Endothelial cell of umbilical vein (primary cell): ENCODE measurements around the gene TRIM29. TPM values are rescaled to one million over a fixed set of nuclear protein-coding genes. Genes with fewer than 3 reads are reported as not detected.

Source experiments
- BruUV-seq: library from RNA; stranded (reverse); fragments of 400-500 nt; replicated peaks from 2 replicates; lab custom pipeline; 2021; lab: Mats Ljungman, UMichigan
- CTCF ChIA-PET: fragments of 300-600, 350-600 bp; sonication (Branson Sonifier 250); formaldehyde crosslinking; loops from one replicate; lab custom pipeline; 2021; ENCODE audit warnings: antibody characterized with exemption, inconsistent platforms; lab: Charles Lee
- POLR2A ChIA-PET: fragments of 300-600, 350-600 bp; sonication (Branson Sonifier 250); formaldehyde crosslinking; loops from one replicate; lab custom pipeline; 2021; ENCODE audit warnings: antibody characterized with exemption, inconsistent platforms; lab: Charles Lee
- DNase-seq: peaks from one replicate; pipeline ENCODE4 v3.0.0-alpha.2; 2011; ENCODE audit warnings: low read depth, low spot score
- FAIRE-seq: peaks from 2 replicates; lab custom pipeline; 2011; peaks lifted over from hg19 to GRCh38; lab: Jason Lieb, UNC
- H2AFZ ChIP-seq: 2 replicates; pipeline ENCODE4 v1.6.0; 2012; ENCODE audit warnings: low read depth, low read length, control low read depth, inconsistent platforms
- H3K27ac ChIP-seq: 2 replicates; pipeline ENCODE4 v1.5.1; 2011; ENCODE audit warnings: low read depth, mild to moderate bottlenecking, control low read depth, low read length, moderate library complexity; ENCODE audit not compliant: insufficient read depth
- H3K27me3 ChIP-seq, 2 experiments: 2 replicates each; pipeline versions ENCODE4 v1.6.0 to v1.6.1; 2011; ENCODE audit warnings: low read length in 2 of 2, mixed read lengths in 1 of 2; ENCODE audit not compliant: control insufficient read depth in 2 of 2, insufficient read depth in 2 of 2
- H3K36me3 ChIP-seq, 2 experiments: 2 replicates in 1 of 2; 3 replicates in 1 of 2; pipeline ENCODE4 v1.5.1; 2011; ENCODE audit warnings: low read length in 2 of 2, mild to moderate bottlenecking in 1 of 2, moderate library complexity in 1 of 2; ENCODE audit not compliant: control insufficient read depth in 2 of 2, insufficient read depth in 2 of 2; ENCODE audit errors: extremely low read depth in 1 of 2
- H3K4me1 ChIP-seq: 3 replicates; pipeline ENCODE4 v1.5.1; 2011; ENCODE audit warnings: mild to moderate bottlenecking, low read length; ENCODE audit not compliant: control insufficient read depth, insufficient read depth; ENCODE audit errors: extremely low read depth
- H3K4me2 ChIP-seq: 2 replicates; pipeline ENCODE4 v1.6.1; 2011; ENCODE audit warnings: low read length, control low read depth, mixed read lengths; ENCODE audit not compliant: insufficient read depth
- H3K4me3 ChIP-seq, 3 experiments: fragments of 200-600 bp in 1 of 3; sonication (generic), shearing (Covaris generic) in 1 of 3; replicated peaks in 1 of 3; 2 replicates each; pipeline ENCODE4 v1.5.1; 2011 to 2016; ENCODE audit warnings: control low read depth in 3 of 3, low read length in 3 of 3, mild to moderate bottlenecking in 2 of 3, inconsistent platforms in 1 of 3, low read depth in 1 of 3, moderate library complexity in 1 of 3; ENCODE audit not compliant: insufficient read depth in 1 of 3
- H3K79me2 ChIP-seq: 2 replicates; pipeline ENCODE4 v1.6.0; 2012; ENCODE audit warnings: low read length, inconsistent platforms; ENCODE audit not compliant: control insufficient read depth, insufficient read depth
- H3K9ac ChIP-seq: replicated peaks from 2 replicates; pipeline ENCODE3; 2011; ENCODE audit warnings: low read length, control low read depth; ENCODE audit not compliant: insufficient read depth; ENCODE audit errors: extremely low read depth
- H3K9me1 ChIP-seq: replicated peaks from 3 replicates; pipeline ENCODE4 v1.6.0; 2011; ENCODE audit warnings: mild to moderate bottlenecking, low read length; ENCODE audit not compliant: control insufficient read depth, insufficient read depth; ENCODE audit errors: extremely low read depth
- H3K9me3 ChIP-seq: replicated peaks from 2 replicates; pipeline ENCODE4 v1.5.1; 2012; ENCODE audit warnings: low read length, inconsistent platforms; ENCODE audit not compliant: control insufficient read depth, insufficient read depth
- H4K20me1 ChIP-seq: replicated peaks from 2 replicates; pipeline ENCODE3; 2011; ENCODE audit warnings: mild to moderate bottlenecking, low read length; ENCODE audit not compliant: control insufficient read depth, insufficient read depth; ENCODE audit errors: extremely low read depth
- CTCF ChIP-seq, 2 donors: IDR thresholded peaks; 1 replicate in 1 of 2; 2 replicates in 1 of 2; pipeline ENCODE4 v1.5.1; 2011; ENCODE audit warnings: low read length in 2 of 2, mild to moderate bottlenecking in 2 of 2, moderate library complexity in 2 of 2, control low read depth in 1 of 2, inconsistent platforms in 1 of 2, low read depth in 1 of 2; ENCODE audit not compliant: insufficient read depth in 1 of 2; ENCODE audit errors: extremely low read depth in 1 of 2
- EZH2 ChIP-seq: IDR thresholded peaks from 2 replicates; pipeline ENCODE4 v1.6.1; 2012; ENCODE audit warnings: borderline replicate concordance, low read depth, mild to moderate bottlenecking, moderate library complexity, low read length, inconsistent platforms; ENCODE audit not compliant: severe bottlenecking
- FOS ChIP-seq: IDR thresholded peaks from 2 replicates; pipeline ENCODE4 v1.6.1; 2011; ENCODE audit warnings: mild to moderate bottlenecking, low read length, moderate library complexity, borderline replicate concordance; ENCODE audit not compliant: insufficient read depth
- GATA2 ChIP-seq: IDR thresholded peaks from 2 replicates; pipeline ENCODE4 v1.7.0; 2011; ENCODE audit warnings: low read depth, mild to moderate bottlenecking, moderate library complexity, mixed read lengths, low read length; ENCODE audit not compliant: insufficient read length, insufficient read depth
- JUN ChIP-seq: IDR thresholded peaks from 2 replicates; pipeline ENCODE4 v1.6.1; 2011; ENCODE audit warnings: borderline replicate concordance, low read depth; ENCODE audit not compliant: insufficient read length, insufficient read depth
- MYC ChIP-seq: IDR thresholded peaks from one replicate; pipeline ENCODE4 v1.6.1; 2011; ENCODE audit warnings: mild to moderate bottlenecking, low read depth, low read length
- POLR2A ChIP-seq: IDR thresholded peaks from 2 replicates; pipeline ENCODE4 v1.6.1; 2012; ENCODE audit warnings: low read depth, mild to moderate bottlenecking, control low read depth, low read length
- POLR2AphosphoS5 ChIP-seq: IDR thresholded peaks from 2 replicates; pipeline ENCODE4 v1.6.1; 2012; ENCODE audit warnings: low read depth, mild to moderate bottlenecking, control low read depth, low read length, moderate library complexity; ENCODE audit not compliant: insufficient read depth
- dilution Hi-C: fragments of 300-500 bp; cut with MboI; formaldehyde crosslinking; loops from one replicate; pipeline ENCODE4 v1.15.0; 2019; ENCODE audit warnings: low sequenced_read_pairs; ENCODE audit not compliant: extremely low pct_ligation_motif_present
- intact Hi-C: fragments of 100-400 bp; cut with micrococcal nuclease; formaldehyde crosslinking; loops from one replicate; pipeline ENCODE4 v1.10.0; 2022
- polyA plus RNA-seq, 4 experiments: library from polyadenylated mRNA; depleted of rRNA in 3 of 4; stranded (reverse) in 3 of 4; unstranded in 1 of 4; fragments of >200 nt; gene quantifications; 2 replicates each; pipeline versions ENCODE4 v1.2.1 to v1.2.3, GENCODE V29; 2011 to 2012; ENCODE audit warnings: missing spikeins in 1 of 4
- total RNA-seq: library from RNA; stranded (reverse); gene quantifications from 2 replicates; pipeline ENCODE4 v1.2.3, GENCODE V29; 2021
- TF ChIP-seq, protein P1 (sequence below): IDR thresholded peaks from 2 replicates; pipeline ENCODE4 v1.6.1; 2011; ENCODE audit not compliant: insufficient read depth, insufficient read length

The TRIM29 gene
- total and polyA plus RNA-seq, 2 donors (not counting 3 experiments of a cell fraction or from before 2014, with no cell fraction given) = not detected

DNA sequence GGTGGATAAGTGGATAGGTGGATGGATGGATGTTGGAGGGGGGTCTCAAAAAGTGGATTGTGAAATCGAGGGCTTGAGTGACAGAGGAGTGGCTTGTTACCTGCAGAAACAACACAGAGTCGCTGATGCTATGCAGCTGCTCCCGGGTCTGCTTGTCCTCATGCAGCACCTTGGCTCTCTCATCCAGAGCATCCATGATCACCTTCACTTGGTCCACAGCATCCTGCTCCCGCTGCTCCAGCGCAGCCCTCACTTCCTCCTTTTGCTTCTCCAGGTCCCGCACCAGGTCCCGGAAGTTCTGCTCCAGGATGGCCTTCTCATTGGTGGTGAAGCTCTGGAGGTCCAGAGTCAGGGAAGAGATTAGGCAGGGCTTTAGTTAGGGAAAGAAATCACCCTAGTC, 10.7 kb downstream of the TRIM29 start:
- Histone ChIP-seq H3K9ac (no peak overlapping the region), H3K79me2 (no peaks in the 10 kb centered on the region), H4K20me1 (no peaks in the 10 kb centered on the region), H3K36me3 (no peaks in the 10 kb centered on the region), H2AFZ (no peak overlapping the region), H3K4me2 (no peak overlapping the region), H3K9me3 (no peaks in the 10 kb centered on the region), H3K27me3 (no peaks in the 10 kb centered on the region), H3K4me1 (no peaks in the 10 kb centered on the region), H3K27ac (no peak overlapping the region), H3K9me1 (no peaks in the 10 kb centered on the region), H3K4me3 (no peak overlapping the region)
- no peak for FAIRE-seq
- TF ChIP-seq, protein P1, sequence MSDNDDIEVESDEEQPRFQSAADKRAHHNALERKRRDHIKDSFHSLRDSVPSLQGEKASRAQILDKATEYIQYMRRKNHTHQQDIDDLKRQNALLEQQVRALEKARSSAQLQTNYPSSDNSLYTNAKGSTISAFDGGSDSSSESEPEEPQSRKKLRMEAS = no peak
- TF ChIP-seq JUN (no peak), POLR2A (no peak), EZH2 (no peak), MYC (no peak), FOS (no peak), CTCF (IDR thresholded peaks at IDR 0.05; ENCODE audit: extremely low read depth in 1 of 2, insufficient read depth in 1 of 2, low read depth in 1 of 2, low read length in 2 of 2) (no peak), GATA2 (no peak), POLR2AphosphoS5 (no peak)
- dilution Hi-C loops = no loop called here
- no TSS peak for BruUV-seq
- no peak for DNase-seq
- ChIA-PET CTCF (no interaction called here), POLR2A (no interaction called here)
- intact Hi-C loops = no loop called here
